HepG2 (cell line): ENCODE data around the gene PDE4C. TPM values are rescaled to one million over a fixed set of nuclear protein-coding genes. Genes with fewer than 3 reads are reported as not detected.

Experiments used
- EHMT2 ChIP-seq: fragments of 200-600 bp; sonication (generic); IDR thresholded peaks from 2 replicates; pipeline ENCODE4 v1.7.0; 2017; ENCODE audit warnings: antibody characterized with exemption, low read depth, low read length, borderline replicate concordance
- ELF3 ChIP-seq: IDR thresholded peaks from 2 replicates; pipeline ENCODE4 v1.6.1; 2016; ENCODE audit warnings: missing genetic modification reagents, missing compliant biosample characterization
- ETS1 ChIP-seq: sonication (generic); formaldehyde crosslinking; IDR thresholded peaks from 2 replicates; pipeline ENCODE4 v1.4.0; 2020; ENCODE audit warnings: missing genetic modification reagents
- JUND ChIP-seq: sonication (generic); formaldehyde crosslinking; IDR thresholded peaks from 2 replicates; pipeline ENCODE4 v1.8.0; 2022; ENCODE audit warnings: mild to moderate bottlenecking, missing genetic modification reagents
- MAF1 ChIP-seq: sonication (generic); formaldehyde crosslinking; IDR thresholded peaks from 2 replicates; pipeline ENCODE4 v1.5.0; 2020; ENCODE audit warnings: missing genetic modification reagents, borderline replicate concordance
- MEF2D ChIP-seq: sonication (generic); formaldehyde crosslinking; IDR thresholded peaks from 2 replicates; pipeline ENCODE4 v1.5.1; 2020; ENCODE audit warnings: mild to moderate bottlenecking, missing genetic modification reagents
- NFYB ChIP-seq: sonication (generic); formaldehyde crosslinking; IDR thresholded peaks from 2 replicates; pipeline ENCODE4 v1.4.0; 2020; ENCODE audit warnings: missing genetic modification reagents
- PBX3 ChIP-seq: sonication (generic); formaldehyde crosslinking; IDR thresholded peaks from 2 replicates; pipeline ENCODE4 v1.8.1; 2023; ENCODE audit warnings: missing genetic modification reagents, inconsistent platforms, borderline replicate concordance
- POLR2A ChIP-seq, 2 experiments: IDR thresholded peaks; 2 replicates each; pipeline ENCODE4 v1.6.1; 2011; ENCODE audit warnings: low read depth in 2 of 2, low read length in 2 of 2, mild to moderate bottlenecking in 1 of 2, moderate library complexity in 1 of 2; ENCODE audit not compliant: insufficient read depth in 1 of 2
- PRDM15 ChIP-seq: sonication (generic); formaldehyde crosslinking; IDR thresholded peaks from 2 replicates; pipeline ENCODE4 v1.4.0; 2020; ENCODE audit warnings: missing genetic modification reagents
- SCMH1 ChIP-seq: sonication (generic); formaldehyde crosslinking; IDR thresholded peaks from 2 replicates; pipeline ENCODE4 v1.9.0; 2021; ENCODE audit warnings: missing genetic modification reagents, mild to moderate bottlenecking, borderline replicate concordance
- ZBTB7B ChIP-seq: sonication (generic); formaldehyde crosslinking; IDR thresholded peaks from 2 replicates; pipeline ENCODE4 v1.4.0; 2020; ENCODE audit warnings: missing genetic modification reagents
- ZFY ChIP-seq: sonication (generic); formaldehyde crosslinking; IDR thresholded peaks from 2 replicates; pipeline ENCODE4 v1.4.0; 2020; ENCODE audit warnings: missing genetic modification reagents
- ZNF510 ChIP-seq: sonication (generic); formaldehyde crosslinking; IDR thresholded peaks from 2 replicates; pipeline ENCODE4 v1.4.0; 2020; ENCODE audit warnings: low read depth, mild to moderate bottlenecking, missing genetic modification reagents
- ZNF7 ChIP-seq: IDR thresholded peaks from 2 replicates; pipeline ENCODE4 v1.6.1; 2016; ENCODE audit warnings: missing biosample characterization, missing genetic modification reagents
- ZSCAN25 ChIP-seq: sonication (generic); formaldehyde crosslinking; IDR thresholded peaks from 2 replicates; pipeline ENCODE4 v1.8.0; 2022; ENCODE audit warnings: mild to moderate bottlenecking, missing genetic modification reagents
- polyA plus RNA-seq, 8 experiments: library from polyadenylated mRNA; depleted of rRNA in 3 of 8; stranded (reverse) in 7 of 8; unstranded in 1 of 8; fragments of >200 nt; fragmentation: Illumina TruSeq in 4 of 8; extraction: Trizol in 4 of 8; gene quantifications; 2 replicates each; pipeline versions ENCODE4 v1.2.1 to v1.2.3, GENCODE V29; 2011 to 2016; ENCODE audit warnings: low read depth in 4 of 8, missing spikeins in 1 of 8, mixed read lengths in 1 of 8; ENCODE audit not compliant: insufficient read depth in 1 of 8
- total RNA-seq, 5 experiments: library from RNA; depleted of rRNA; stranded (reverse); fragments of >200 nt; fragmentation: Illumina TruSeq; extraction: Trizol; gene quantifications; 2 replicates each; pipeline ENCODE4 v1.2.3, GENCODE V29; 2016; ENCODE audit warnings: low read depth in 1 of 5
- TF ChIP-seq, protein P1 (sequence below): IDR thresholded peaks from 2 replicates; pipeline ENCODE4 v1.6.1; 2018; ENCODE audit warnings: missing genetic modification reagents, mild to moderate bottlenecking, missing compliant biosample characterization
- TF ChIP-seq, protein P2 (sequence below): sonication (generic); formaldehyde crosslinking; IDR thresholded peaks from 2 replicates; pipeline ENCODE4 v1.4.0; 2020; ENCODE audit warnings: missing genetic modification reagents
- TF ChIP-seq, protein P3 (sequence below): sonication (generic); formaldehyde crosslinking; IDR thresholded peaks from 2 replicates; pipeline ENCODE4 v1.5.1; 2020; ENCODE audit warnings: missing genetic modification reagents, mild to moderate bottlenecking, borderline replicate concordance

PDE4C gene
- total and polyA plus RNA-seq, 2 of the 13 experiments (the other 11 are each of a cell fraction or from before 2014, with no cell fraction given): 1.4 to 14.0 TPM

GRCh38 chr19:18233224-18233825, 7.1 kb upstream of the PDE4C start (continued):
- TF ChIP-seq PBX3 (peak; percentile 46; the same call in 1 of the 2 replicates), MEF2D (CRISPR knock-in tag) (peak; percentile 90), NFYB (CRISPR knock-in tag) (peak; percentile 44), JUND (CRISPR knock-in tag) (no peak), ETS1 (CRISPR knock-in tag) (0 out of 2 replicates have a peak, but pooled peaks have one; percentile 93), ZNF510 (CRISPR knock-in tag) (peak; percentile 34; the same call in 1 of the 2 replicates), ZNF7 (CRISPR knock-in tag) (peak; percentile 58), ZBTB7B (peak; percentile 42; the same call in 1 of the 2 replicates), ZFY (CRISPR knock-in tag) (peak; percentile 60; the same call in 1 of the 2 replicates), EHMT2 (peak; percentile 100), POLR2A (IDR thresholded peaks at IDR 0.05; ENCODE audit: insufficient read depth in 1 of 2, low read depth in 2 of 2, low read length in 2 of 2) (no peak), PRDM15 (CRISPR knock-in tag) (peak; percentile 46; the same call in 1 of the 2 replicates), SCMH1 (0 out of 2 replicates have a peak, but pooled peaks have one; percentile 42), MAF1 (CRISPR knock-in tag) (peak; percentile 81; the same call in 1 of the 2 replicates), ZSCAN25 (CRISPR knock-in tag) (peak; percentile 33; the same call in 1 of the 2 replicates), ELF3 (CRISPR knock-in tag) (peak; percentile 77)
- TF ChIP-seq, protein P1, sequence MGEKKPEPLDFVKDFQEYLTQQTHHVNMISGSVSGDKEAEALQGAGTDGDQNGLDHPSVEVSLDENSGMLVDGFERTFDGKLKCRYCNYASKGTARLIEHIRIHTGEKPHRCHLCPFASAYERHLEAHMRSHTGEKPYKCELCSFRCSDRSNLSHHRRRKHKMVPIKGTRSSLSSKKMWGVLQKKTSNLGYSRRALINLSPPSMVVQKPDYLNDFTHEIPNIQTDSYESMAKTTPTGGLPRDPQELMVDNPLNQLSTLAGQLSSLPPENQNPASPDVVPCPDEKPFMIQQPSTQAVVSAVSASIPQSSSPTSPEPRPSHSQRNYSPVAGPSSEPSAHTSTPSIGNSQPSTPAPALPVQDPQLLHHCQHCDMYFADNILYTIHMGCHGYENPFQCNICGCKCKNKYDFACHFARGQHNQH (CRISPR knock-in tag): peak; percentile 84
- TF ChIP-seq, protein P2, sequence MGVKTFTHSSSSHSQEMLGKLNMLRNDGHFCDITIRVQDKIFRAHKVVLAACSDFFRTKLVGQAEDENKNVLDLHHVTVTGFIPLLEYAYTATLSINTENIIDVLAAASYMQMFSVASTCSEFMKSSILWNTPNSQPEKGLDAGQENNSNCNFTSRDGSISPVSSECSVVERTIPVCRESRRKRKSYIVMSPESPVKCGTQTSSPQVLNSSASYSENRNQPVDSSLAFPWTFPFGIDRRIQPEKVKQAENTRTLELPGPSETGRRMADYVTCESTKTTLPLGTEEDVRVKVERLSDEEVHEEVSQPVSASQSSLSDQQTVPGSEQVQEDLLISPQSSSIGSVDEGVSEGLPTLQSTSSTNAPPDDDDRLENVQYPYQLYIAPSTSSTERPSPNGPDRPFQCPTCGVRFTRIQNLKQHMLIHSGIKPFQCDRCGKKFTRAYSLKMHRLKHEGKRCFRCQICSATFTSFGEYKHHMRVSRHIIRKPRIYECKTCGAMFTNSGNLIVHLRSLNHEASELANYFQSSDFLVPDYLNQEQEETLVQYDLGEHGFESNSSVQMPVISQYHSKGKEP: peak; percentile 97
- TF ChIP-seq, protein P3, sequence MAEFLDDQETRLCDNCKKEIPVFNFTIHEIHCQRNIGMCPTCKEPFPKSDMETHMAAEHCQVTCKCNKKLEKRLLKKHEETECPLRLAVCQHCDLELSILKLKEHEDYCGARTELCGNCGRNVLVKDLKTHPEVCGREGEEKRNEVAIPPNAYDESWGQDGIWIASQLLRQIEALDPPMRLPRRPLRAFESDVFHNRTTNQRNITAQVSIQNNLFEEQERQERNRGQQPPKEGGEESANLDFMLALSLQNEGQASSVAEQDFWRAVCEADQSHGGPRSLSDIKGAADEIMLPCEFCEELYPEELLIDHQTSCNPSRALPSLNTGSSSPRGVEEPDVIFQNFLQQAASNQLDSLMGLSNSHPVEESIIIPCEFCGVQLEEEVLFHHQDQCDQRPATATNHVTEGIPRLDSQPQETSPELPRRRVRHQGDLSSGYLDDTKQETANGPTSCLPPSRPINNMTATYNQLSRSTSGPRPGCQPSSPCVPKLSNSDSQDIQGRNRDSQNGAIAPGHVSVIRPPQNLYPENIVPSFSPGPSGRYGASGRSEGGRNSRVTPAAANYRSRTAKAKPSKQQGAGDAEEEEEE (CRISPR knock-in tag): no peak
